Heart right ventricle (tissue), 16 donors: ENCODE results near the gene SYNJ2. TPM values are rescaled to one million over a fixed set of nuclear protein-coding genes. Genes with fewer than 3 reads are reported as not detected.
A peak's percentile ranks its signal among the peaks of the same experiment; 100 is the strongest.

Experiments
- ATAC-seq, 8 donors: fragments of 200-7000 bp; cut with Tn5 transposase; one replicate each; pipeline ENCODE4 v1.9.1; 2020; ENCODE audit warnings: mild to moderate bottlenecking in 8 of 8, moderate library complexity in 8 of 8, moderate number of reproducible peaks in 1 of 8
- DNase-seq, 2 donors: peaks; one replicate each; pipeline ENCODE4 v3.0.0-alpha.2; 2020
- H3K27ac ChIP-seq, 10 donors: fragments of 200-600 bp; sonication (generic) in 2 of 10; one replicate each; pipeline versions ENCODE4 v1.5.0 to v1.8.0; 2020 to 2022; ENCODE audit warnings: mild to moderate bottlenecking in 3 of 10
- H3K27me3 ChIP-seq, 7 donors: fragments of 200-600 bp; one replicate each; pipeline ENCODE4 v1.8.0; 2021 to 2022; ENCODE audit warnings: mild to moderate bottlenecking in 2 of 7
- H3K36me3 ChIP-seq, 9 donors: fragments of 200-600 bp; sonication (generic) in 1 of 9; one replicate each; pipeline versions ENCODE4 v1.5.0 to v1.8.0; 2020 to 2022; ENCODE audit warnings: mild to moderate bottlenecking in 2 of 9
- H3K4me1 ChIP-seq, 9 donors: fragments of 200-600 bp; sonication (generic) in 1 of 9; one replicate each; pipeline versions ENCODE4 v1.5.0 to v1.8.0; 2020 to 2022; ENCODE audit warnings: mild to moderate bottlenecking in 4 of 9
- H3K4me3 ChIP-seq, 10 donors: fragments of 200-600 bp; sonication (generic) in 2 of 10; one replicate each; pipeline versions ENCODE4 v1.5.0 to v1.8.0; 2020 to 2022; ENCODE audit warnings: mild to moderate bottlenecking in 7 of 10, moderate library complexity in 2 of 10
- H3K9me3 ChIP-seq, 11 donors: fragments of 200-600 bp in 10 of 11; sonication (generic) in 2 of 11; one replicate each; pipeline versions ENCODE4 v1.5.0 to v1.8.0; 2013 to 2022; ENCODE audit warnings: mild to moderate bottlenecking in 2 of 11, control low read depth in 1 of 11, moderate library complexity in 1 of 11
- CTCF ChIP-seq, 9 donors: fragments of 200-600 bp; sonication (generic) in 2 of 9; IDR thresholded peaks; one replicate each; pipeline versions ENCODE4 v1.5.0 to v1.8.0; 2021 to 2022; ENCODE audit warnings: antibody characterized with exemption in 9 of 9, mild to moderate bottlenecking in 5 of 9, moderate library complexity in 1 of 9
- WGBS, 2 donors: extraction: QIAGEN DNeasy Blood & Tissue Kit; methylation state at CpG; one replicate each; pipeline ENCODE4 v1.1.7; 2013; ENCODE audit warnings: inconsistent platforms in 1 of 2; 5-methylcytosine and 5-hydroxymethylcytosine counted together
- intact Hi-C, 10 donors: fragments of 100-400 bp; cut with DNase I; formaldehyde crosslinking; loops; one replicate each; pipeline versions ENCODE4 v1.11.1 to v1.14.2; 2022
- polyA plus RNA-seq, 2 donors: library from polyadenylated mRNA; stranded (reverse); fragments of 200-250 nt; gene quantifications; one replicate each; pipeline ENCODE4 v1.2.3, GENCODE V29; 2013
- total RNA-seq, 10 donors: library from RNA; stranded (reverse); fragmentation: NEBNext Ultra II Directional in 3 of 10; extraction: Animal tissue kit (Norgen Biotek cat#: 25700) in 3 of 10; gene quantifications; one replicate each; pipeline versions ENCODE4 v1.2.1 to v1.2.4, GENCODE V29; 2021 to 2023
- donor health status: Arrhythmogenic right ventricular cardiomyopathy.
- donor health status: ischemic (EF 13 %, LVEDD 7.1; RV severe dilation, severe dysfunction).
- donor health status: healthy with polysubstance abuse.
- donor health status: DM: no; HTN: yes; CAD: no.
- donor health status: DM: no; HTN: no; CAD: no.
- donor health status: ischemic (EF 25% LVEDD 6.9; RV normal size, moderate dysfunction).
- donor health status: ischemic (EF 25% LVEDD 5.7; RV mildly dilated, moderate dysfunction).
- donor health status: healthy.
- donor health status: DM: yes; HTN: yes; CAD: no.
- donor health status: Ischemic cardiomyopathy.
- donor health status: ischemic (EF 35%, LVEDD 5.7; RV mildly dilated, moderate dysfunction).
- donor health status: nonischemic (EF 11% LVEDD 7.7; RV severe dilation, severe dysfunction).
- donor health status: DM: yes; HTN: yes; CAD: no.
- donor health status: PGD.
- donor health status: ischemic (EF 29% LVEDD 5.4; RV normal size, mild dysfunction).
- donor health status: nonischemic (EF 23%, LVEDD 6.1; RV moderate dilation, normal function).

The SYNJ2 gene
- total and polyA plus RNA-seq, 12 donors, result 14.0 to 27.8 (median 19.0) TPM

- ATAC-seq (no peak), DNase-seq (no peak)
- H3K9me3 ChIP-seq, result no peaks in the 10 kb centered on the region
- peak overlapping the region in 2 of 10 donors; percentile 11 to 31 for H3K27ac ChIP-seq
- no peaks in the 10 kb centered on the region for H3K36me3 ChIP-seq
- 94 to 95% methylated on average over 11 of the region's 11 CpGs for WGBS, 2 donors
- no peak for TF ChIP-seq CTCF (IDR thresholded peaks at IDR 0.05)
- H3K4me3 ChIP-seq, result no peak overlapping the region
- peaks cover 26 to 80% (median 57%) of the 10 kb centered on the region in 9 donors for H3K4me1 ChIP-seq
- no peaks in the 10 kb centered on the region for H3K27me3 ChIP-seq
- intact Hi-C loops, result no loop called here
Observed at GRCh38 chr6:158005626-158006180, 24.0 kb downstream of the SYNJ2 start.

GRCh38 chr6:158006331-158006730 lies 24.7 kb downstream of the SYNJ2 start:
- Histone ChIP-seq H3K27me3 (no peaks in the 10 kb centered on the region), H3K4me1 (peaks cover 26 to 83% (median 61%) of the 10 kb centered on the region in 9 donors), H3K36me3 (no peaks in the 10 kb centered on the region), H3K27ac (peak overlapping the region in 1 of 10 donors; percentile 24), H3K4me3 (no peak overlapping the region), H3K9me3 (no peaks in the 10 kb centered on the region)
- ATAC-seq (no peak), DNase-seq (no peak)
- WGBS, 2 donors, result 91 to 94% methylated on average over 7 of the region's 7 CpGs
- no peak for TF ChIP-seq CTCF (IDR thresholded peaks at IDR 0.05)
- intact Hi-C loops, result no loop called here

GRCh38 chr6:158006821-158007570 lies 25.3 kb downstream of the SYNJ2 start:
- no peak overlapping the region for H3K4me3 ChIP-seq
- DNase-seq (no peak), ATAC-seq (no peak)
- no peaks in the 10 kb centered on the region for H3K9me3 ChIP-seq
- peak overlapping the region in 1 of 10 donors; percentile 83 for H3K27ac ChIP-seq
- intact Hi-C loops, result no loop called here
- 96% methylated on average over 11 of the region's 11 CpGs for WGBS, 2 donors
- H3K36me3 ChIP-seq, result no peaks in the 10 kb centered on the region
- H3K4me1 ChIP-seq, result peaks cover 26 to 85% (median 68%) of the 10 kb centered on the region in 9 donors
- no peaks in the 10 kb centered on the region for H3K27me3 ChIP-seq
- no peak for TF ChIP-seq CTCF (IDR thresholded peaks at IDR 0.05)

GRCh38 chr6:158008864-158009113 lies 27.1 kb downstream of the SYNJ2 start:
- 82 to 91% methylated on average over 6 of the region's 6 CpGs for WGBS, 2 donors
- H3K9me3 ChIP-seq, result peaks cover 0 to 6% (median 0%) of the 10 kb centered on the region in 11 donors
- intact Hi-C loops, result no loop called here
- no peak for TF ChIP-seq CTCF (IDR thresholded peaks at IDR 0.05)
- ATAC-seq, result peak in 5 of 8 donors; percentile 13 to 35 (median 22)
- no peak overlapping the region for H3K4me3 ChIP-seq
- DNase-seq, result no peak
- H3K27me3 ChIP-seq, result no peaks in the 10 kb centered on the region
- peaks cover 15 to 74% (median 53%) of the 10 kb centered on the region in 9 donors for H3K4me1 ChIP-seq
- peak overlapping the region in 8 of 10 donors; percentile 46 to 83 (median 72) for H3K27ac ChIP-seq
- H3K36me3 ChIP-seq, result no peaks in the 10 kb centered on the region
